NK-92 (cell line): Measurements from ENCODE around the gene LATS1.
A peak's percentile ranks its signal among the peaks of the same experiment; 100 is the strongest.
"Not testable (repeated sequence)": the region's sequence is repeated elsewhere in the genome, so short reads cannot be mapped to it uniquely, and the experiment has no call there.

Experiments
- DNase-seq: peaks from one replicate; lab custom pipeline; 2025; ENCODE audit not compliant: unreplicated experiment; lab: John Stamatoyannopoulos, UW

The LATS1 gene

DNA sequence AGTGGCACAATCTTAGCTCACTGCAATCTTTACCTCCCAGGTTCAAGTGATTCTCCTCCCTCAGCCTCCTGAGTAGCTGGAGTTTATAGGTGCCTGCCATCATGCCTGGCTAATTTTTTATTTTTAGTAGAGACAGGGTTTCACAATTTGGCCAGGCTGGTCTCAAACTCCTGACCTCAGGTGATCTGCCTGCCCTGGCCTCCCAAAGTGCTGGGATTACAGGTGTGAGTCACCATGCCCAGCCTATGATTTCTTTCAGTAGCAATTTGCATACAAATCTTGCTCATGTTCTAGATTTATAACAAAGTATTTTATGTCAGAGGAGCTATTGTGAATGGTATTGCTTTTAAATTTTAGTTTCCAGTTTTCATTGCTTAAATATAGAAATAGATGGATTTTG lies 45.6 kb downstream of the LATS1 start:
- not testable (repeated sequence) for DNase-seq

DNA sequence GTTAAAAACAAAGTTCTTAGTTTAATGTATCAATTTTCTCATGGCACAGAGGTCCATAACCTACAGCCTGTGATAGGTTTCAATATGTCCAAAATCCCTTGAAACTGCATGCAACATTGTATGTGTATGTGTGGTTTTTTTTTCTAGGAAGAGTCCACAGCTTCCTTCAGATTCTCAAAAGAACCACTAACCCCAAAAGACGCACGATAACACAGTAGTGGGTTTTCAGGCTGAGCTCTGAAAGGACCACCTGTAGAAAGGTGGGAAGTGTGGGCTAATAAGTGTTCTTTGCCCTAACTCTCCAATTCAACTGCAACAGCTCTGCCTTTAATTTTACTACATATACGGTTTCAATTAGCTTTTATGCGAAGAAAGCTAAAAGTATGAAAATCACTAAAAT lies 57.9 kb downstream of the LATS1 start:
- DNase-seq = no peak

- DNase-seq = no peak
Measured at GRCh38 chr6:149657441-149657840, 60.5 kb downstream of the LATS1 start.

DNA sequence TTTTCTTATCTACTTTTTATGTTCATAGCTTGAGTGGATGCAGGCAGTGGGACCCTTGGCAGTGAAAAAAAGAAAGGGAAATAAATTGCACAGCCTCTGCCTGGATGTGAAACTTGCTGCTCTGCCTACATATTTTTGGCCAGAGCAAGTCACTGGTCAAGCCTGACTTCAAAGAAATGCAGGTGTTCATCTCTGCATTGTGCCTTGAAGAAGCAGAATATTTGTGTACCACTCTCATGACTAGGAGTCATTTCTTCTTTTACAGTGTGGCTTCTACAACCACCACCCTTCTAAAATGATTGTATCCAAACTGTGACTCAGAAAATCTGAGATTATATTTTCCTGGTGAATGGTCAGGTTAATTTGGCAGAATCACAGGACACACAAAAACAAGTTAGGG lies 66.8 kb downstream of the LATS1 start:
- no peak for DNase-seq

DNA sequence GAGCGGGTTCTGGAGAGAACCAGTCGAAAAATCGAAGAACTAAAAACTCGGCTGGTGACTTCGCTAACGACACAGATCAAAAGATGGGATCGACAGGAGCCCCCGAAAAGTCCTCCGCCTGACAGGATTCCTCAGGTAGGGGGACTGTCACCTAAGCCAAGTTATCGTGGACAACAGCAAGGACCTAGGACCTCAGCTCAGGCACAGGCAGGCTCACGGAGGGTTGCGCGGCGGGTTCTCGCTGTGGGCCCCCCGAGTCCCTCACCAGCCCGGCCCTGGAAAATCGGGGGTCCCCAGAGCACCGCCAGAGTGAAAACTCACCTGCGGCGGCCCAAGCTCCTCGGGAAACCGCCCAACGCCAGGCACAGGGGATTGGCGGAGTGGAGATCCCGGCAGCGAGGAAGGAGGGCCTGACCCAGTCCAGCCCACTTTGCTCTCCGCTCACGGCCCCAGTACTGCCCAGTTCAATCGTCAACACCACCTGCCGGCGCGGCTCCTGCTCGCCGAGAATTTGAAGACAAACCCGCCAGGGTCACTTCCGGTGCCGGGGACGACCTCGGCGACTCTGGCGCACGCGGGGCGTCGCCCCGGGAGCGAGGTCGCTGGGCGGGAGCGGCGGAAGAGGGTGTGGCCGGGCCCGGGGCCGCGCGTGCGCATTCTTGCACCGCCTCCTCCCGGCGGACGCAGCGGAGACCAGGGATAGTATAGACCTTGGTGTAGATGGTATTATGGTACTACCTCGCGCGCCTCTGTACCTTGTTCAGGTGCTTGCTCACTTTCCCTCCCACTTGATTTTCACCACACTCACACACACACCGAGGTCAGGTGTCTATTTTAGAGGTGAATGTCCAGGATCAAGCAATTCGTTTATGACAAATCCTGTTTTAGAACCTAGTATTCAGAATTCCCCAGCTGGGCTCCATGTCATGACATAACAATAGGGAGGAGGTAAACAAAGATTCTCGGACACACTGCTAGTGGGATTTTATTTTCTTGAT lies 69.5 kb downstream of the LATS1 start, which contains the start of gene KATNA1:
TSS of gene KATNA1 (minus strand) at position 567 of the 998 bp plus-strand sequence. CDS start 10,167 bp downstream, outside the sequence.
- DNase-seq = peak; percentile 27

DNA sequence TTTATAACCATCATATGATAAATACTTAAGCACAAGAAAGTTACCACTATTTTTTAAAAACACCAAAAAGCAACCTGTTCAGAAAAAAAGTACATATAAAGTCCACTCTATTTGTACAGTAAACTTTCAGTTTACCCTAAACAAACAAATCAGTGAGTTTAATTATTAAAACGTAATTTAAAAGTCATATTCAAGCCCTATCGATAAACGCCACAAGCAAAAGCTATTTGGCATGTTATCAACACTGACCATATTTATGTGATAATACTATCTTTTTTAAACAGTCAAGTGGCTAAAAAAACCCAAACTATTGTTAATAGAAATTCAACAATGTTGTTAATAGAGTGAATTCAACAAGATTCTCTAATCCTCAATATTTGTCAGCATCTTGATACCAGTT lies 71.3 kb downstream of the LATS1 start:
- no peak for DNase-seq

GRCh38 chr6:149642829-149643580 lies 74.9 kb downstream of the LATS1 start:
- no peak for DNase-seq

GRCh38 chr6:149636124-149636523 lies 81.8 kb downstream of the LATS1 start:
- no peak for DNase-seq

GRCh38 chr6:149634315-149634714 lies 83.6 kb downstream of the LATS1 start:
- DNase-seq = no peak

DNA sequence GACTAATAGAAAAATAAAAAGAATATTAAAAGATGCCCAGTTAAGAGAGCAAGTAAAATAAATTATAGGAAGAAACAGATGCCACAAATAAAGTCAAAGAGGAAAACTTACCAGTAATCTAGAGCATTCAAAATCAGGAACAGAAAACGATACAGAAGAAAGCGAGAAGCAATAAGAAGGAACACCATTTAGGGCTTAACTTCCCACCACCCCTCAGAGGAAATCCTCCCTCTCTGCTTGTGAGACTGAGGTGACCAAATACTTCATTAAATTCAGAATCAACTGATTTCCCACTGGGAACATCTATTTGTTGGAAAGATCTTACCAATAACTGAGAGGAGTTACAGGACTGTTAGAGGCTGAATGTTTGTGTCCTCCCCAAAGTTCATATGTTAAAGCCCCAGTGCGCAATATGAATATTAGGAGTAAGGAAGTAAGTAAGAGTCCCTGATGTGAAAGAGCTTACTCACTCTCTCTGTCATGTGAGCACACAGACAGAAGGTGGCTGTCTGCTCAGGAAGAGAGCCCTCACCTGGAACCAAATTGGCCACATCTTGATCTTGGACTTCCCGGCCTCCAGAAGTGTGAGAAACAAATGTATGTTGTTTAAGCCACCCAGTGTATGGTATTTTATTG lies 88.9 kb downstream of the LATS1 start:
- DNase-seq = no peak

DNA sequence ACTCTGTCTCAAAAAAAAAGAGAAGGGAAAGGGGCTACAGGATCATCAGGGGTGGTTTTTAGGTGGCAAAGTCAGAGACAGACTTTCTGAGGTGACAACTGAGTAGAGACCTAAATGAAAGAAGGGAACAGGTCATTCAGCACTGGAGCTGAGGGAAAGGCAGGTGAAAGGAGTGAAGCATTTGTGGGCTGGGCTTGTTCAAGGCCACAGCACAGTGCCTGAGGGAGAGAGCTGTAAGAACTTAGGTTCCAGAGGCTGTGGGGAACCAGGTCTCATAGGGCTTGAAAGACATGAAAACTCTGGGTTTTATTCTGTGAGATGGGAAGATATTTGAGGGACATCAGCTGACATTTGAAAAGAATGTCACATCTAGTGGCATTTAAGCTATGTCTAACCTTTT lies 90.2 kb downstream of the LATS1 start:
- no peak for DNase-seq

- no peak for DNase-seq
Measured at GRCh38 chr6:149615805-149616204, 102.1 kb downstream of the LATS1 start.

DNA sequence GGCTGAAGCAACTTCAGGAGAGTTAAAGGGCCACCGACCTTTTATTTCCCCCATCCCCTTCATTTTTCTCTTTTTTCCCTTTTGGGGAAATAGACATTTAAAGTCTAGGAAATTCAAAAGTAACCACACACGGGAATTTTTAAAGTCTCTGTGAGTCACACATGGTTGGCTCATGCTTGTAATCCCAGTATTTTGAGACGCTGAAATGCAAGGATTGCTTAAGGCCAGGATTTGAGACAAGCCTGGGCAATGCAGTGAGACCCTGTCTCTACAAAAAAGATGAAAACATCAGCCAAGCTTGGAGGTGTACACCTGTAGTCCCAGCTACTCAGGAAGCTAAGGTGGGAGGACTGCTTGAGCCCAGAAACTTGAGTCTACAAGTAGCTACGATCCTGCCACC lies 103.6 kb downstream of the LATS1 start:
- DNase-seq = no peak

GRCh38 chr6:149608381-149608982 lies 109.4 kb downstream of the LATS1 start:
- DNase-seq = no peak
